ENCODE results near the gene SF3B5.
"Not testable (repeated sequence)": the region's sequence is repeated elsewhere in the genome, so short reads cannot be mapped to it uniquely, and the experiment has no call there.

Gene SF3B5

DNA sequence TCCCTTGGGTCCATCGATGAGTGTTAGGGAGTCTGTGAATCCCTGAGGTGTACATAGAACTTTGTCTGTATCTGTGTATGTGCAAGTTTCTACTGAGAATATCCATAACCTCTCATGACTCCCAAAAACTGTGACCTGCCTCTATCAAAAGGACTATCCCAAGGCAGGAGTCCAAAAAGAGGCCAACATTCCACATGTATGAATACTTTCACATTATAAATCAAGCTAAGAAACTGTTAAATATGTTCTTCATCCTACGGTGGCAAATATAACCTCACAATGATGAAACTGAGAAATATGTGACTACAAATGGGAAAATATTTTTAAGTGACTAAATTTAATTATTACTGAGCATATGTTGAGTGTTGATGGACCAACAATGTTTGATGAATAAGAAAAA lies 38.8 kb upstream of the SF3B5 start:
- TF ChIP-seq, protein P1, sequence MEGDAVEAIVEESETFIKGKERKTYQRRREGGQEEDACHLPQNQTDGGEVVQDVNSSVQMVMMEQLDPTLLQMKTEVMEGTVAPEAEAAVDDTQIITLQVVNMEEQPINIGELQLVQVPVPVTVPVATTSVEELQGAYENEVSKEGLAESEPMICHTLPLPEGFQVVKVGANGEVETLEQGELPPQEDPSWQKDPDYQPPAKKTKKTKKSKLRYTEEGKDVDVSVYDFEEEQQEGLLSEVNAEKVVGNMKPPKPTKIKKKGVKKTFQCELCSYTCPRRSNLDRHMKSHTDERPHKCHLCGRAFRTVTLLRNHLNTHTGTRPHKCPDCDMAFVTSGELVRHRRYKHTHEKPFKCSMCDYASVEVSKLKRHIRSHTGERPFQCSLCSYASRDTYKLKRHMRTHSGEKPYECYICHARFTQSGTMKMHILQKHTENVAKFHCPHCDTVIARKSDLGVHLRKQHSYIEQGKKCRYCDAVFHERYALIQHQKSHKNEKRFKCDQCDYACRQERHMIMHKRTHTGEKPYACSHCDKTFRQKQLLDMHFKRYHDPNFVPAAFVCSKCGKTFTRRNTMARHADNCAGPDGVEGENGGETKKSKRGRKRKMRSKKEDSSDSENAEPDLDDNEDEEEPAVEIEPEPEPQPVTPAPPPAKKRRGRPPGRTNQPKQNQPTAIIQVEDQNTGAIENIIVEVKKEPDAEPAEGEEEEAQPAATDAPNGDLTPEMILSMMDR (conservative IDR thresholded peaks at IDR 0.05; ENCODE audit: low read depth, low read length), result no peak

DNA sequence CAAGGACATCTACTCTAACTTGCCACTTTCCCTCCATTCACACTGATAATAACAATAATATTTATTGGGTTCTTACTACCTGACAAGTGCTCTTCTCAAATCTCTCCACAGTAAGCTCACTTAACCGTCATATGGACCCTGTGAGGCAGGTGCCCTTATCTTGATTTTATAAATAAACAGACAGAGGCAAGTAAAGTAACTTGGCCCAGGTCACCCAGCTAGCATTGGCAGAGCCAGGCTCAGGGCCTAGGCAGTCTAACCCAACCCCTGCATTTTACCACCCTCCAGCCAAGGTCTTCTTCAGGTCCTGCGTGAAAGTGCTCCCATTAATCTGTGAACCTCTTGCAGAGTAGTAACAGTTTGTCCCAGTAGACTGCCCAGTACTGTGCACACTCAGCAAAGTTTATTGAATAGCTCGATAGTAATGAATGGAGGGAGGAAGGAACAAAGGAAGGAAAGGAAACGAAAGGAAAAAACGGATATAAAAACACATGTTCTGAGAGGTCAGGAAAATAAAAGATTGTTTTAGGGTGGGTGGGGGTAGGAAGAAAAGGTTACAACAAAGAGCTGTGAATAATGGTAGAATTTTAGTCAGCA lies 38.0 kb upstream of the SF3B5 start:
- no peaks in the 10 kb centered on the region for H4K20me1 ChIP-seq (ENCODE audit: insufficient read depth)
- no peaks in the 10 kb centered on the region for H3K79me2 ChIP-seq (ENCODE audit: insufficient read depth, low read depth)
- H3K27me3 ChIP-seq (ENCODE audit: insufficient read depth, low read depth), result no peaks in the 10 kb centered on the region
- H3K27ac ChIP-seq, result no peak overlapping the region
- no peaks in the 10 kb centered on the region for H3K36me3 ChIP-seq (ENCODE audit: insufficient read depth)
- H3K9ac ChIP-seq, result no peak overlapping the region
- TF ChIP-seq, protein P1 (conservative IDR thresholded peaks at IDR 0.05; ENCODE audit: low read depth, low read length), result no peak
- no peak overlapping the region for H3K4me3 ChIP-seq (IDR thresholded peaks at IDR 0.05; ENCODE audit: insufficient read depth, low read depth, low read length)
- no peak overlapping the region for H3K4me2 ChIP-seq
- no peak overlapping the region for H2AFZ ChIP-seq (ENCODE audit: low read depth)
- no peaks in the 10 kb centered on the region for H3K4me1 ChIP-seq (ENCODE audit: low read depth, poor library complexity, severe bottlenecking)

More for the DNA sequence above, 38.8 kb upstream of the SF3B5 start:
- H3K9ac ChIP-seq, result no peak overlapping the region
- no peaks in the 10 kb centered on the region for H3K27me3 ChIP-seq (ENCODE audit: insufficient read depth, low read depth)
- no peaks in the 10 kb centered on the region for H4K20me1 ChIP-seq (ENCODE audit: insufficient read depth)
- H3K4me3 ChIP-seq (IDR thresholded peaks at IDR 0.05; ENCODE audit: insufficient read depth, low read depth, low read length), result no peak overlapping the region
- no peaks in the 10 kb centered on the region for H3K4me1 ChIP-seq (ENCODE audit: low read depth, poor library complexity, severe bottlenecking)
- no peaks in the 10 kb centered on the region for H3K79me2 ChIP-seq (ENCODE audit: insufficient read depth, low read depth)
- H3K4me2 ChIP-seq, result no peak overlapping the region
- no peak overlapping the region for H3K27ac ChIP-seq
- no peak overlapping the region for H2AFZ ChIP-seq (ENCODE audit: low read depth)
- H3K36me3 ChIP-seq (ENCODE audit: insufficient read depth), result no peaks in the 10 kb centered on the region

DNA sequence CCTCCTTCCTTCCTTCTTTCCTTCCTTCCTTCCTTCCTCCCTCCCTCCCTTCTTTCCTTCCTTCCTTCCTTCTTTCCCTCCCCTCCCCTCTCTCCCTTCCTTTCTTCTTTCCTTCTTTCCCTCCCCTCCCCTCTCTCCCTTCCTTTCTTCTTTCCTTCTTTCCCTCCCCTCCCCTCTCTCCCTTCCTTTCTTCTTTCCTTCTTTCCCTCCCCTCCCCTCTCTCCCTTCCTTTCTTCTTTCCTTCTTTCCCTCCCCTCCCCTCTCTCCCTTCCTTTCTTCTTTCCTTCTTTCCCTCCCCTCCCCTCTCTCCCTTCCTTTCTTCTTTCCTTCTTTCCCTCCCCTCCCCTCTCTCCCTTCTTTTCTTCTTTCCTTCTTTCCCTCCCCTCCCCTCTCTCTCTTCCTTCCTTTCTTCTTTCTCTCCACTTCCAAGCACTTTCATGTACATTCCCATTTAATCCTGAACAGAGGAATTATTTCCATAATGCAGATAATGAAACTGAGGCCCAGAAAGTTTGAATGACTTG lies 36.9 kb upstream of the SF3B5 start:
- H3K79me2 ChIP-seq (ENCODE audit: insufficient read depth, low read depth); H3K4me2 ChIP-seq; H3K27me3 ChIP-seq (ENCODE audit: insufficient read depth, low read depth); H4K20me1 ChIP-seq (ENCODE audit: insufficient read depth); H3K4me1 ChIP-seq (ENCODE audit: low read depth, poor library complexity, severe bottlenecking); H2AFZ ChIP-seq (ENCODE audit: low read depth); H3K9ac ChIP-seq; H3K36me3 ChIP-seq (ENCODE audit: insufficient read depth); H3K4me3 ChIP-seq (IDR thresholded peaks at IDR 0.05; ENCODE audit: insufficient read depth, low read depth, low read length); H3K27ac ChIP-seq: not testable (repeated sequence)

DNA sequence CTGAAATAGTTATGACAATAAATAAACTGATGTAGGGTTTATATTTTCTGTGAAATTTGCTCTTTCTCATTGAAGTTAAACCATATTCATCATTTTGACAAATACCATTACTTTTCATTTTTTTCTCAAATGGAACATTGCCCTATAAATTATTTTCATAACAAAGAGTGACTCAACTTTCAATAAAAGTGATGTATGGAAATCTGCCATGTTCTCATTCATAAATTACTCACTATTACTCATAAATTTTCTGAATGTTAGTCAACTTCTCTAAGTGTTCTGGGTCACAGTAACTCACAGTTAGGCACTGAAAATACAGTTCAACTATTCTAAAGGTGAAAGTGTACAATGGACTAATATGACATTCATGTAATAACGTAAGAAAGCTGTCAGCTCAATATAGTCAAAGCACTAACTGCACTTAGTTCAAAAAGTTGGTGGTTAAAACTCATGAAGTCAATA lies 35.9 kb upstream of the SF3B5 start:
- no peaks in the 10 kb centered on the region for H3K36me3 ChIP-seq (ENCODE audit: insufficient read depth)
- H3K79me2 ChIP-seq (ENCODE audit: insufficient read depth, low read depth), result no peaks in the 10 kb centered on the region
- H3K4me1 ChIP-seq (ENCODE audit: low read depth, poor library complexity, severe bottlenecking), result no peaks in the 10 kb centered on the region
- H3K4me3 ChIP-seq (IDR thresholded peaks at IDR 0.05; ENCODE audit: insufficient read depth, low read depth, low read length), result no peak overlapping the region
- no peak overlapping the region for H3K9ac ChIP-seq
- TF ChIP-seq, protein P1 (conservative IDR thresholded peaks at IDR 0.05; ENCODE audit: low read depth, low read length), result no peak
- no peaks in the 10 kb centered on the region for H4K20me1 ChIP-seq (ENCODE audit: insufficient read depth)
- no peak overlapping the region for H2AFZ ChIP-seq (ENCODE audit: low read depth)
- no peak overlapping the region for H3K27ac ChIP-seq
- H3K4me2 ChIP-seq, result no peak overlapping the region
- no peaks in the 10 kb centered on the region for H3K27me3 ChIP-seq (ENCODE audit: insufficient read depth, low read depth)

DNA sequence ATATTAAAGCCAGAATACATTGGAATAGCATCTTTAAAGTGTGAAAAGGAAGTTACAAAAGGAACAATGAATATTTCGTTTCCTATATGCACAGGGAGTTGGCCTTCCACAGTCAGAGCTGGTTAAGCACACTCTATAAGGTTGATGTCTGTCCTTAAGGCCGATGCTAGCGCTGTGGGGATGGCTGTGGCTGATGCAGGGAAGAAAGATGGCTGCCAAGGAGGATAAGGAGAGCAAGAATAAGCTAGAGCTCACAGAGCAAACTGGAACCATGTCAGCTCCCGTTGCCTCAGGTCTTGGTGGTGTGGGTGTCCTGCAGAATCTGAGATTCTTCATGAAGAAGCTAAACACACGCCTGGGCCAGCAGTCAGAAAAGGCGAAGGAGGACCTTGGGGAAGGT lies 34.1 kb upstream of the SF3B5 start:
- H3K27me3 ChIP-seq (ENCODE audit: insufficient read depth, low read depth), result no peaks in the 10 kb centered on the region
- H3K9ac ChIP-seq, result no peak overlapping the region
- H3K36me3 ChIP-seq (ENCODE audit: insufficient read depth), result no peaks in the 10 kb centered on the region
- TF ChIP-seq, protein P1 (conservative IDR thresholded peaks at IDR 0.05; ENCODE audit: low read depth, low read length), result no peak
- H4K20me1 ChIP-seq (ENCODE audit: insufficient read depth), result no peaks in the 10 kb centered on the region
- no peaks in the 10 kb centered on the region for H3K79me2 ChIP-seq (ENCODE audit: insufficient read depth, low read depth)
- no peak overlapping the region for H3K4me3 ChIP-seq (IDR thresholded peaks at IDR 0.05; ENCODE audit: insufficient read depth, low read depth, low read length)
- no peaks in the 10 kb centered on the region for H3K4me1 ChIP-seq (ENCODE audit: low read depth, poor library complexity, severe bottlenecking)
- no peak overlapping the region for H3K4me2 ChIP-seq
- H2AFZ ChIP-seq (ENCODE audit: low read depth), result no peak overlapping the region
- no peak overlapping the region for H3K27ac ChIP-seq
